Immature natural killer cell (primary cell): ENCODE results near the gene ELOVL2. TPM values are rescaled to one million over a fixed set of nuclear protein-coding genes. Genes with fewer than 3 reads are reported as not detected.

Experiments used
- DNase-seq, 3 donors: peaks; one replicate each; pipeline ENCODE4 v3.0.0; 2022; ENCODE audit warnings: mixed read lengths in 1 of 3
- H3K27ac Mint-ChIP-seq, 6 donors: one replicate each; pipeline ENCODE4 v1.8.0; 2020; ENCODE audit warnings: mixed read lengths in 6 of 6, mild to moderate bottlenecking in 5 of 6, inconsistent platforms in 4 of 6, moderate library complexity in 3 of 6
- H3K27me3 Mint-ChIP-seq, 3 donors: one replicate each; pipeline ENCODE4 v1.8.0; 2020 to 2021; ENCODE audit warnings: low read depth in 3 of 3, mild to moderate bottlenecking in 3 of 3, mixed read lengths in 3 of 3, moderate library complexity in 3 of 3, inconsistent platforms in 1 of 3
- H3K36me3 Mint-ChIP-seq, 3 donors: one replicate each; pipeline ENCODE4 v1.8.0; 2020; ENCODE audit warnings: mixed read lengths in 3 of 3, inconsistent platforms in 2 of 3, mild to moderate bottlenecking in 2 of 3
- H3K4me1 Mint-ChIP-seq, 2 donors: one replicate each; pipeline ENCODE4 v1.8.0; 2020; ENCODE audit warnings: inconsistent platforms in 2 of 2, mild to moderate bottlenecking in 2 of 2, mixed read lengths in 2 of 2, moderate library complexity in 1 of 2
- H3K4me3 Mint-ChIP-seq, 5 donors: one replicate each; pipeline ENCODE4 v1.8.0; 2020; ENCODE audit warnings: mild to moderate bottlenecking in 5 of 5, mixed read lengths in 5 of 5, inconsistent platforms in 3 of 5, moderate library complexity in 3 of 5
- H3K9me3 Mint-ChIP-seq, 6 donors: one replicate each; pipeline ENCODE4 v1.8.0; 2020; ENCODE audit warnings: mild to moderate bottlenecking in 6 of 6, mixed read lengths in 6 of 6, inconsistent platforms in 4 of 6, moderate library complexity in 3 of 6
- polyA plus RNA-seq, 3 donors: library from polyadenylated mRNA; unstranded; fragments of 300-500 nt; fragmentation: Illumina TruSeq; gene quantifications; one replicate each; pipeline ENCODE4 v1.2.3, GENCODE V29; 2021

ELOVL2 gene
- polyA plus RNA-seq, 3 donors from 2014 or later: not detected

DNA sequence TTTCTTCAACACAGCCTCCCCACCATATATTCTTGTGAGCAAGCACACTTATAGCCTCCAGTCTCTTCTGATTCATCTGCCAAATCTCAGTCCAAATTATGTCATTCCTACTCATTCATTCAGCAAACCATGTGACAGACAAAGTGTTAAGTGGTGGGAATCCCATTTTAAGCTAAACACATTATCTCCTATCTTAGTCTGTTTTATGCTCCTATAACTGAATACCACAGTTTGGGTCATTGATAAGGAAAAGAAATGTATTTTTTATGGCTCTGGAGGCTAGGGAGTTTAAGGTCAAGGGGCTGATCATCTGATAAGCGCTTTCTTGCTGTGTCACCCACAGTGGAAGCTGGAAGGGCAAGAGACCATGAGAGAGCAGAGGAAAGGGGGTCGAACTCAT lies 25.7 kb upstream of the ELOVL2 start:
- Mint-ChIP-seq H3K27me3 (peaks cover 0 to 5% (median 3%) of the 10 kb centered on the region in 3 donors), H3K27ac (no peak overlapping the region), H3K4me3 (no peak overlapping the region), H3K4me1 (no peaks in the 10 kb centered on the region), H3K9me3 (no peaks in the 10 kb centered on the region), H3K36me3 (no peaks in the 10 kb centered on the region)
- DNase-seq: no peak

DNA sequence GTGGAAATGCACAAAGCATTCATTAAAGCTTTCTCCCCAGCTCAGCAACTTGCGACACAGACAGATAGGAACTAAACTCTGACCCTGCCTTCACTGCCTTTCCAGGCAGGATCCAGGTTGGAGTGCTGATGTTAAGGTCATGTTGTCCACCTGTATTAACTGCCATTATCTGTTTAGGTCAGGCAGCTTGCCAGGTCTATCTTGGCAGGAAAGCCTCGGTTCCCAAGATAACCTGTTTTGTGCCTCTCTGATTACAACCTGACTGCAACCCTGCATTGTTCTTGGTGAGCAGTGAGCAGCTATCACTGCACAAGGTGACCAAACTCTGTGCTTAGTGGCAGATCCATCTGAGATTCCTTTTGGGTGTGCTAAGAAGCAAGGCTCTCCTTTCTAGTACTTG lies 23.2 kb upstream of the ELOVL2 start:
- Mint-ChIP-seq H3K4me1 (no peaks in the 10 kb centered on the region), H3K27me3 (peaks cover 0 to 5% (median 3%) of the 10 kb centered on the region in 3 donors), H3K27ac (no peak overlapping the region)

GRCh38 chr6:11066505-11067347 lies 22.6 kb upstream of the ELOVL2 start:
- H3K27me3 Mint-ChIP-seq: peaks cover 0 to 5% (median 3%) of the 10 kb centered on the region in 3 donors
- no peaks in the 10 kb centered on the region for H3K4me1 Mint-ChIP-seq
- no peak for DNase-seq
- no peak overlapping the region for H3K27ac Mint-ChIP-seq
- no peak overlapping the region for H3K4me3 Mint-ChIP-seq
- no peaks in the 10 kb centered on the region for H3K9me3 Mint-ChIP-seq
- no peaks in the 10 kb centered on the region for H3K36me3 Mint-ChIP-seq

More for the DNA sequence above, 23.2 kb upstream of the ELOVL2 start:
- no peak for DNase-seq
- H3K4me3 Mint-ChIP-seq: no peak overlapping the region
- no peaks in the 10 kb centered on the region for H3K36me3 Mint-ChIP-seq
- no peaks in the 10 kb centered on the region for H3K9me3 Mint-ChIP-seq

GRCh38 chr6:11065436-11066202 lies 21.5 kb upstream of the ELOVL2 start:
- no peaks in the 10 kb centered on the region for H3K9me3 Mint-ChIP-seq
- no peak for DNase-seq
- H3K27ac Mint-ChIP-seq: no peak overlapping the region
- H3K4me1 Mint-ChIP-seq: no peaks in the 10 kb centered on the region
- no peaks in the 10 kb centered on the region for H3K36me3 Mint-ChIP-seq
- H3K4me3 Mint-ChIP-seq: no peak overlapping the region
- H3K27me3 Mint-ChIP-seq: peaks cover 0 to 8% (median 3%) of the 10 kb centered on the region in 3 donors

DNA sequence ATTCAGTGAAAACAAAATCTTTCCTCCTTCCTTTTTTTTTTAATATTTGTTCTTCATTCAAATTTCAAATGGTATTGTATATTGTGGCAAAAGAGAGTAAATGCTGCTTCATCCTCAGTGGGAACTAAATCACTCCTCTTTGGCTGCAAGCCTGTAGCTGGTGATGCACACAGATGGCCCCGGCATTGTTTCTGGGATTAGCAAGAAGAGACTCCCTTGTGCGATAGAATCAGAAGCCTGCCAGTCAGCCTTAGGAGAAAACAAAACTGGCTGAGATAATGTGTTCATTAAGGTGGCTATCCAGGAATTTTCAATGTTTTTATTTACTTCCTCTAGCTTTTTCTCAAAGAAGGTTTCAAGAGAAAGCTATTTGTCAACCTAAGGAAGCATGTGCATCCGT lies 20.7 kb upstream of the ELOVL2 start:
- peaks cover 1 to 8% (median 3%) of the 10 kb centered on the region in 3 donors for H3K27me3 Mint-ChIP-seq
- no peaks in the 10 kb centered on the region for H3K4me1 Mint-ChIP-seq
- no peak for DNase-seq
- H3K9me3 Mint-ChIP-seq: no peaks in the 10 kb centered on the region
- no peak overlapping the region for H3K27ac Mint-ChIP-seq
- no peaks in the 10 kb centered on the region for H3K36me3 Mint-ChIP-seq
- H3K4me3 Mint-ChIP-seq: no peak overlapping the region

- H3K4me3 Mint-ChIP-seq: no peak overlapping the region
- no peaks in the 10 kb centered on the region for H3K9me3 Mint-ChIP-seq
- no peaks in the 10 kb centered on the region for H3K36me3 Mint-ChIP-seq
- no peaks in the 10 kb centered on the region for H3K4me1 Mint-ChIP-seq
- H3K27ac Mint-ChIP-seq: no peak overlapping the region
- H3K27me3 Mint-ChIP-seq: peaks cover 1 to 6% (median 3%) of the 10 kb centered on the region in 3 donors
- no peak for DNase-seq
Observed at GRCh38 chr6:11062715-11063114, 18.6 kb upstream of the ELOVL2 start.

- no peaks in the 10 kb centered on the region for H3K9me3 Mint-ChIP-seq
- H3K4me1 Mint-ChIP-seq: no peaks in the 10 kb centered on the region
- peaks cover 1 to 6% (median 3%) of the 10 kb centered on the region in 3 donors for H3K27me3 Mint-ChIP-seq
- no peak overlapping the region for H3K27ac Mint-ChIP-seq
- H3K4me3 Mint-ChIP-seq: no peak overlapping the region
- DNase-seq: no peak
- no peaks in the 10 kb centered on the region for H3K36me3 Mint-ChIP-seq
Observed at GRCh38 chr6:11062083-11062482, 18.0 kb upstream of the ELOVL2 start.

DNA sequence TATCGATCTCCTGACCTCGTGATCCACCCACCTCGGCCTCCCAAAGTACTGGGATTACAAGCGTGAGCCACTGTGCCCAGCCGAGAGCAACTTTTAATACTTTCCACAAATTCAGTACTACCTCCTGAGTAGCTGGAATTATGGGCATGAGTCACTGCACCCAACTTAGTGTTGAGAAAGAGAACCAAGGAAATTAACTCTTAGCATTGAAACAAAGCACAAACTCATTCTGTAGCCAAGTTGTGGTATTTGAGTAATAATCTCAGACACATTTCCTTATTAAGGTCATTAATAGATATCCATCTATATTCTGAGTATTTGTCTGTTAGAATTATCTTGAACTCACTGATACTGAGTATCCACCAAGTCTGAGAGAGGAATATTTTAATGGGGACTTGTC lies 14.3 kb upstream of the ELOVL2 start:
- Mint-ChIP-seq H3K27me3 (peaks cover 0 to 3% (median 2%) of the 10 kb centered on the region in 3 donors), H3K4me1 (no peaks in the 10 kb centered on the region), H3K36me3 (no peaks in the 10 kb centered on the region), H3K4me3 (no peak overlapping the region), H3K9me3 (no peaks in the 10 kb centered on the region), H3K27ac (no peak overlapping the region)
- no peak for DNase-seq

DNA sequence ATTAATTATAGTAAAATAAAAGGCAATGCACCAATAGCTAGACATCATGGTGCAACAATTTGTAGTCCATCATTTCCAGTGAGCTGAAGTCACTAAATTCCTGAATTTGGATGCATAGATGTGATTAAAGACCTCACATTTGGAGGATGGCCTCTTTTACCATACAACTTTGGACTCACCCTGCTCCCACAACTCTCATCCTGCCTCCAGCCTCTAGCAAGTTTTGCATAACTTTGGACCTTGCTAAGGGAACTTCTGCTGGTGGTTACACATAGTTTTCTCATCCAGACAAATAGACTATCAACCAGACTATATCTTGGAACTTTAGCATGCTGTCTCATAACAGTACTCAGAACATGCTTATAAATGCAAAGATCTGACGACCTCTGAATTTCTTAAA lies 12.8 kb upstream of the ELOVL2 start:
- Mint-ChIP-seq H3K4me3 (no peak overlapping the region), H3K27ac (no peak overlapping the region), H3K27me3 (peaks cover 0 to 4% (median 3%) of the 10 kb centered on the region in 3 donors), H3K9me3 (no peaks in the 10 kb centered on the region), H3K4me1 (no peaks in the 10 kb centered on the region), H3K36me3 (no peaks in the 10 kb centered on the region)
- no peak for DNase-seq

GRCh38 chr6:11055127-11055627 lies 11.1 kb upstream of the ELOVL2 start:
- H3K9me3 Mint-ChIP-seq: no peaks in the 10 kb centered on the region

GRCh38 chr6:11054722-11055121 lies 10.6 kb upstream of the ELOVL2 start:
- DNase-seq: no peak
- Mint-ChIP-seq H3K4me1 (no peaks in the 10 kb centered on the region), H3K9me3 (no peaks in the 10 kb centered on the region), H3K36me3 (no peaks in the 10 kb centered on the region), H3K4me3 (no peak overlapping the region), H3K27me3 (peaks cover 0 to 9% (median 3%) of the 10 kb centered on the region in 3 donors), H3K27ac (no peak overlapping the region)

More at GRCh38 chr6:11055127-11055627, 11.1 kb upstream of the ELOVL2 start:
- Mint-ChIP-seq H3K4me3 (no peak overlapping the region), H3K36me3 (no peaks in the 10 kb centered on the region), H3K27ac (no peak overlapping the region), H3K4me1 (no peaks in the 10 kb centered on the region), H3K27me3 (peaks cover 0 to 7% (median 2%) of the 10 kb centered on the region in 3 donors)
- no peak for DNase-seq

DNA sequence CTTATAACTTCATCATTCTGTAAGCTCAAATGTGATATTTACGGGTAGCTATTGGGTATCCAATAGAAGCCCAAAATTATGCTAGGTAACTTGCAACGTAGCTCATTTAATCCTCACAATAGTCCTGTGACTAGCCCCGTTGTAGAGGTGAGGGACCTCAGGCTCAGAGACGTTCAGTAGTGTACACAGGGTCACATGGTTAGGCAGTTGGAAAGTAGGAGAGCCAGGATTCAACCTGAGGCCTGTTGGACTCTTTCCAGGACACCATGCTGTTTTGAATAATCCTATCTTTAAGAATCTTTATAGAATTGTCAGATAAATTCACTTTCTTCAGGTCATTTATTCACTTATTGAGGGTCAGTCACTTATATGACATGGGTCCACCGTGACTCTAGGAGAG lies 9.2 kb upstream of the ELOVL2 start:
- Mint-ChIP-seq H3K4me1 (no peaks in the 10 kb centered on the region), H3K27ac (no peak overlapping the region), H3K36me3 (no peaks in the 10 kb centered on the region), H3K4me3 (no peak overlapping the region), H3K27me3 (peaks cover 0 to 9% (median 3%) of the 10 kb centered on the region in 3 donors), H3K9me3 (no peaks in the 10 kb centered on the region)
- DNase-seq: no peak

DNA sequence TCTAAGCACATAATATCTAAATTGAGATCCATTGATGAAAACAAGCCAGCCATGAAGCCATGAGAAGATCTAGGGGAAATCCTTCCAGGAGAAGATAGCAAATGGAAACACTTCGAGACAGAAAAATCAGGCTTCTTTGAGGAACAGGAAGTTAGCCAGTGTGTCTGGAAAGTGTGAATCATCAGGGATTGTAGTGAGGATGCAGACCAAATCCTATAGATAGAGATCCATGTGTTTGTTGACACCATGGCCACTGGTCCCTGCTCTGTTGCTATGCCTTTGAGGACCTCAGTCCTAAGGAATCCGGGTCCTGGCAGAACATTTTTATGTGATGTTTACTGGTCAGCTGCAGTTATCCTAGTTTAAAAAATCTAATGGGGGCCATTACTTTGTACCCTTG lies 6.6 kb upstream of the ELOVL2 start:
- Mint-ChIP-seq H3K27ac (no peak overlapping the region), H3K4me1 (no peaks in the 10 kb centered on the region), H3K27me3 (peaks cover 8 to 19% (median 10%) of the 10 kb centered on the region in 3 donors), H3K36me3 (no peaks in the 10 kb centered on the region), H3K4me3 (no peak overlapping the region), H3K9me3 (no peaks in the 10 kb centered on the region)
- no peak for DNase-seq

- H3K9me3 Mint-ChIP-seq: peaks cover 0 to 8% (median 0%) of the 10 kb centered on the region in 6 donors
- no peak overlapping the region for H3K27ac Mint-ChIP-seq
- no peak for DNase-seq
- H3K36me3 Mint-ChIP-seq: no peaks in the 10 kb centered on the region
- peaks cover 21 to 34% (median 26%) of the 10 kb centered on the region in 3 donors for H3K27me3 Mint-ChIP-seq
- peaks cover 12 to 17% of the 10 kb centered on the region in 2 donors for H3K4me1 Mint-ChIP-seq
- H3K4me3 Mint-ChIP-seq: peak overlapping the region; percentile 61 to 82 (median 76)
Observed at GRCh38 chr6:11044712-11045167, 635 bp upstream of the ELOVL2 start.
